ENCODE data around the gene PDCD11.

- TF ChIP-seq CTCF (IDR thresholded peaks at IDR 0.05): no peak
- TF ChIP-seq POLR2A (IDR thresholded peaks at IDR 0.05): no peak
Measured at GRCh38 chr10:103350175-103350516, 46.3 kb upstream of the PDCD11 start.

Data from Peyer's patch (tissue), 4 donors.